Prostate gland (tissue), 2 donors: ENCODE results near the gene SLC2A4RG. TPM values are rescaled to one million over a fixed set of nuclear protein-coding genes. Genes with fewer than 3 reads are reported as not detected.

Experiments used
- DNase-seq: peaks from one replicate; pipeline ENCODE4 v3.0.0-alpha.2; 2019; ENCODE audit warnings: low spot score
- H3K27ac ChIP-seq, 2 donors: fragments of 200-600 bp; sonication (generic); 2 replicates each; pipeline ENCODE4 v1.5.1; 2017 to 2019
- H3K27me3 ChIP-seq: fragments of 200-600 bp; sonication (generic); replicated peaks from 2 replicates; pipeline ENCODE4 v1.5.1; 2019; ENCODE audit not compliant: insufficient read depth
- H3K36me3 ChIP-seq, 2 donors: fragments of 200-600 bp; sonication (generic); 1 replicate in 1 of 2; 2 replicates in 1 of 2; pipeline versions ENCODE4 v1.5.1 to v1.8.1; 2017 to 2019
- H3K4me1 ChIP-seq: fragments of 200-600 bp; sonication (generic); replicated peaks from 2 replicates; pipeline ENCODE4 v1.5.1; 2019
- H3K4me3 ChIP-seq, 2 donors: fragments of 200-600 bp; sonication (generic); 2 replicates each; pipeline ENCODE4 v1.5.1; 2017 to 2019
- H3K9me3 ChIP-seq: fragments of 200-600 bp; sonication (generic); 2 replicates; pipeline ENCODE4 v1.5.1; 2017
- POLR2A ChIP-seq: fragments of 450-650 bp; IDR thresholded peaks from one replicate; pipeline ENCODE4 v1.6.1; 2016; ENCODE audit warnings: antibody characterized with exemption, mild to moderate bottlenecking
- POLR2AphosphoS5 ChIP-seq: sonication (generic); formaldehyde crosslinking; IDR thresholded peaks from one replicate; pipeline ENCODE4 v1.6.1; 2017; ENCODE audit warnings: antibody characterized with exemption
- WGBS: methylation state at CpG from one replicate; pipeline ENCODE4 v1.1.5; 2018; 5-methylcytosine and 5-hydroxymethylcytosine counted together
- intact Hi-C: fragments of 100-400 bp; cut with DNase I; formaldehyde crosslinking; loops from one replicate; pipeline ENCODE4 v1.14.2; 2022
- total RNA-seq, 2 donors: library from RNA; depleted of rRNA; stranded (reverse); fragments of >200 nt; gene quantifications; one replicate each; pipeline ENCODE4 v1.1.0, GENCODE V29; 2016
- TF ChIP-seq, protein P1 (sequence below), 4 experiments: fragments of 200-600 bp in 2 of 4; fragments of 450-650 bp in 2 of 4; sonication (generic) in 2 of 4; IDR thresholded peaks; 1 replicate in 3 of 4; 2 replicates in 1 of 4; pipeline ENCODE4 v1.5.1; 2016 to 2019; ENCODE audit warnings: antibody characterized with exemption in 4 of 4, mild to moderate bottlenecking in 2 of 4, moderate library complexity in 2 of 4

Gene SLC2A4RG
- total RNA-seq, 2 donors from 2014 or later, result 140 to 155 TPM

GRCh38 chr20:63785691-63786131 lies 46.1 kb downstream of the SLC2A4RG start:
- no peaks in the 10 kb centered on the region for H3K27me3 ChIP-seq
- no peak overlapping the region for H3K27ac ChIP-seq
- no peaks in the 10 kb centered on the region for H3K9me3 ChIP-seq
- 70% methylated on average over 14 of the region's 14 CpGs for WGBS
- TF ChIP-seq, protein P1, sequence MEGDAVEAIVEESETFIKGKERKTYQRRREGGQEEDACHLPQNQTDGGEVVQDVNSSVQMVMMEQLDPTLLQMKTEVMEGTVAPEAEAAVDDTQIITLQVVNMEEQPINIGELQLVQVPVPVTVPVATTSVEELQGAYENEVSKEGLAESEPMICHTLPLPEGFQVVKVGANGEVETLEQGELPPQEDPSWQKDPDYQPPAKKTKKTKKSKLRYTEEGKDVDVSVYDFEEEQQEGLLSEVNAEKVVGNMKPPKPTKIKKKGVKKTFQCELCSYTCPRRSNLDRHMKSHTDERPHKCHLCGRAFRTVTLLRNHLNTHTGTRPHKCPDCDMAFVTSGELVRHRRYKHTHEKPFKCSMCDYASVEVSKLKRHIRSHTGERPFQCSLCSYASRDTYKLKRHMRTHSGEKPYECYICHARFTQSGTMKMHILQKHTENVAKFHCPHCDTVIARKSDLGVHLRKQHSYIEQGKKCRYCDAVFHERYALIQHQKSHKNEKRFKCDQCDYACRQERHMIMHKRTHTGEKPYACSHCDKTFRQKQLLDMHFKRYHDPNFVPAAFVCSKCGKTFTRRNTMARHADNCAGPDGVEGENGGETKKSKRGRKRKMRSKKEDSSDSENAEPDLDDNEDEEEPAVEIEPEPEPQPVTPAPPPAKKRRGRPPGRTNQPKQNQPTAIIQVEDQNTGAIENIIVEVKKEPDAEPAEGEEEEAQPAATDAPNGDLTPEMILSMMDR (IDR thresholded peaks at IDR 0.05), result no peak
- TF ChIP-seq POLR2AphosphoS5 (no peak), POLR2A (no peak)
- intact Hi-C loops, result loop anchor here (5.0 kb wide), 1 partner anchor 77 kb away; the partner anchor contains the start of gene ABHD16B
- no peak for DNase-seq
- H3K4me1 ChIP-seq, result no peaks in the 10 kb centered on the region
- no peaks in the 10 kb centered on the region for H3K36me3 ChIP-seq
- H3K4me3 ChIP-seq, result no peak overlapping the region

DNA sequence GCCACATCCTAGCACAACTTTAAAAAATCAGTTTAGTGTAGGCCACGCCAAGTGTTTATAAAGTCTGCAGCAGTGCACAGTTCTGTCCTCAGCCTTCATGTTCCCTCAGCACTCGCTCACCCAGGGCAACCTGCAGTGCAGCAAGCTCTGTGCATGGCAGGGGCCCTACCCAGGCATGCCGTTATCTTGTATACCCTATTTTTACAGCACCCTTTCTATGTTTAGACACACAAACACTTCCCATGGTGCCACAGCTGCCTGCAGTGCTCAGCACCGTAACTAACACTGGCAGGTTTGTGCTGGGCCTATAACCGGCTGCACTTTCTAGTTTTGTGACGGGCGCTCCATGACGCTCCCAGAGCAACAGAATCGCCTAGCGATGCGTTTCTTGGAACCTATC lies 47.7 kb downstream of the SLC2A4RG start:
- intact Hi-C loops, result loop anchor here (5.0 kb wide), 1 partner anchor 75 kb away; the partner anchor contains the start of gene ABHD16B
- no peaks in the 10 kb centered on the region for H3K27me3 ChIP-seq
- TF ChIP-seq, protein P1 (IDR thresholded peaks at IDR 0.05), result no peak
- TF ChIP-seq POLR2A (no peak), POLR2AphosphoS5 (no peak)
- no peak overlapping the region for H3K27ac ChIP-seq
- H3K36me3 ChIP-seq, result no peaks in the 10 kb centered on the region
- no peaks in the 10 kb centered on the region for H3K9me3 ChIP-seq
- no peak for DNase-seq
- H3K4me1 ChIP-seq, result no peaks in the 10 kb centered on the region
- H3K4me3 ChIP-seq, result no peak overlapping the region
- WGBS, result 84% methylated on average over 11 of the region's 11 CpGs

- WGBS, result 84% methylated on average over 16 of the region's 16 CpGs
- TF ChIP-seq POLR2A (no peak), POLR2AphosphoS5 (no peak)
- TF ChIP-seq, protein P1 (IDR thresholded peaks at IDR 0.05), result no peak
- Histone ChIP-seq H3K4me1 (no peaks in the 10 kb centered on the region), H3K36me3 (no peaks in the 10 kb centered on the region), H3K9me3 (no peaks in the 10 kb centered on the region), H3K4me3 (no peak overlapping the region), H3K27ac (no peak overlapping the region), H3K27me3 (no peaks in the 10 kb centered on the region)
- no peak for DNase-seq
- intact Hi-C loops, result loop anchor here (5.0 kb wide), 1 partner anchor 75 kb away; the partner anchor contains the start of gene ABHD16B
Measured at GRCh38 chr20:63787749-63788148, 48.2 kb downstream of the SLC2A4RG start.

DNA sequence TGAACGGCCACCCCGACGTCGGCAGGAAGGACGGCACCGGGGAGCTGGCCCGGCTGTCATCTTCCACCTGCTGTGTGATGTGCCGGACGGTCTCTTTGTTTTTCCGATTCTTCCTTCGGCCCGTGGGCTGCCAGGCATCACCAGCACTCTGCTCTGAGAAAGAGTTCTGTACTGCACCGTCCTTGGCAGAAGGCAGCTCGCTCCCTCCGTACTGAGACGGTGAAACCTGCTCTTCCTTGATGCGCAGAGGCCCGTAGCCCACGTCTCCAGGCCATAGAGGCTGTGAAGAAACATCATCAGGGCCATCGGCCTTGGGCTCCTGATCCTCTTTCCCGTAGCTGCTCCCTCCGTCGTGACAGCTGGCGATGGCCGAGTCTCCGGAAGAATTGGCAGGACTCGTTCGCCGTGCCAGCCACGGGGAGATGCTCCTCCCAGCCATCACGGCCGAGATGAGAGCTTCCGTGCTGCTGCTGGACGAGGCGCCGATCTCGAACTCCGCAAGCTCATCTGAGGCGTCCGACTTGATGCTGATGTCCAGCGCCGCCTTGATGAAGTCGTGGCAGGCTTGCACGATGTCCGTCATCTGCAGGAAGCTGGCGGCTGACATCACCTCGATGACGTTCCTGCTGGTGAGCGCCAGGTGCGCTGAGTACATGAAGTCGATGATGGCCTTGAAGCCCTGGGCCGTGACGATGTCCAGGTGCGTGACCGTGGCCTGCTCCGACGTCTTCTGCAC lies 50.4 kb downstream of the SLC2A4RG start:
- WGBS, result 92% methylated on average over 57 of the region's 57 CpGs
- Histone ChIP-seq H3K36me3 (no peaks in the 10 kb centered on the region), H3K27me3 (no peaks in the 10 kb centered on the region), H3K9me3 (no peaks in the 10 kb centered on the region), H3K4me1 (no peaks in the 10 kb centered on the region), H3K4me3 (no peak overlapping the region), H3K27ac (no peak overlapping the region)
- no peak for DNase-seq
- TF ChIP-seq POLR2AphosphoS5, result no peak
- TF ChIP-seq, protein P1 (IDR thresholded peaks at IDR 0.05), result no peak
- no peak for TF ChIP-seq POLR2A
- intact Hi-C loops, result loop anchor here (5.0 kb wide), 1 partner anchor 72 kb away; the partner anchor contains the start of gene ABHD16B
